WERI-Rb-1 (cell line): Measurements from ENCODE around the gene MIPOL1.

Experiments
- DNase-seq: peaks from one replicate; pipeline ENCODE4 v3.0.0-alpha.2; 2020
- H3K27ac ChIP-seq: fragments of 250-450 bp; sonication (Bioruptor Pico); 2 replicates; pipeline ENCODE4 v1.5.1; 2020; ENCODE audit warnings: mild to moderate bottlenecking, moderate library complexity
- H3K27me3 ChIP-seq: fragments of 250-450 bp; sonication (Bioruptor Pico); 2 replicates; pipeline ENCODE4 v1.5.1; 2021; ENCODE audit warnings: mild to moderate bottlenecking, low read depth, moderate library complexity; ENCODE audit not compliant: insufficient read depth, severe bottlenecking
- H3K36me3 ChIP-seq: fragments of 250-450 bp; sonication (Bioruptor Pico); 2 replicates; pipeline ENCODE4 v1.5.1; 2020; ENCODE audit warnings: mild to moderate bottlenecking, moderate library complexity
- H3K4me3 ChIP-seq: 2 replicates; pipeline ENCODE4 v1.5.1; 2011; ENCODE audit warnings: low read depth, mild to moderate bottlenecking, control low read depth, low read length
- H3K9me3 ChIP-seq: fragments of 250-450 bp; sonication (Bioruptor Pico); 2 replicates; pipeline ENCODE4 v1.5.1; 2021; ENCODE audit warnings: mild to moderate bottlenecking, moderate library complexity; ENCODE audit not compliant: severe bottlenecking
- CTCF ChIP-seq: IDR thresholded peaks from 2 replicates; pipeline ENCODE4 v1.5.1; 2011; ENCODE audit warnings: low read depth, mild to moderate bottlenecking, control low read depth, inconsistent platforms, low read length

MIPOL1 gene

GRCh38 chr14:37397941-37398215 lies 200.1 kb downstream of the MIPOL1 start:
- no peaks in the 10 kb centered on the region for H3K9me3 ChIP-seq
- no peaks in the 10 kb centered on the region for H3K36me3 ChIP-seq
- TF ChIP-seq CTCF, result no peak
- H3K4me3 ChIP-seq, result no peak overlapping the region
- no peaks in the 10 kb centered on the region for H3K27me3 ChIP-seq
- DNase-seq, result no peak
- H3K27ac ChIP-seq, result no peak overlapping the region

GRCh38 chr14:37399517-37399916 lies 201.8 kb downstream of the MIPOL1 start:
- no peaks in the 10 kb centered on the region for H3K9me3 ChIP-seq
- no peak for TF ChIP-seq CTCF

GRCh38 chr14:37401093-37401492 lies 203.4 kb downstream of the MIPOL1 start:
- no peak for DNase-seq
- no peak for TF ChIP-seq CTCF
- H3K27ac ChIP-seq, result no peak overlapping the region
- no peaks in the 10 kb centered on the region for H3K36me3 ChIP-seq
- no peaks in the 10 kb centered on the region for H3K27me3 ChIP-seq
- H3K4me3 ChIP-seq, result no peak overlapping the region
- no peaks in the 10 kb centered on the region for H3K9me3 ChIP-seq

More at GRCh38 chr14:37399517-37399916, 201.8 kb downstream of the MIPOL1 start:
- Histone ChIP-seq H3K27me3 (no peaks in the 10 kb centered on the region), H3K27ac (no peak overlapping the region), H3K36me3 (no peaks in the 10 kb centered on the region), H3K4me3 (no peak overlapping the region)
- no peak for DNase-seq

GRCh38 chr14:37403626-37404025 lies 205.9 kb downstream of the MIPOL1 start:
- H3K27ac ChIP-seq, result no peak overlapping the region
- no peak for TF ChIP-seq CTCF

GRCh38 chr14:37406095-37406494 lies 208.4 kb downstream of the MIPOL1 start:
- Histone ChIP-seq H3K9me3 (no peaks in the 10 kb centered on the region), H3K27ac (no peak overlapping the region), H3K36me3 (no peaks in the 10 kb centered on the region), H3K4me3 (no peak overlapping the region), H3K27me3 (no peaks in the 10 kb centered on the region)
- DNase-seq, result no peak
- TF ChIP-seq CTCF, result no peak

More at GRCh38 chr14:37403626-37404025, 205.9 kb downstream of the MIPOL1 start:
- no peak for DNase-seq
- no peaks in the 10 kb centered on the region for H3K9me3 ChIP-seq
- H3K36me3 ChIP-seq, result no peaks in the 10 kb centered on the region
- no peaks in the 10 kb centered on the region for H3K27me3 ChIP-seq
- H3K4me3 ChIP-seq, result no peak overlapping the region

GRCh38 chr14:37411079-37411735 lies 213.5 kb downstream of the MIPOL1 start:
- no peak for TF ChIP-seq CTCF
- no peak for DNase-seq
- no peaks in the 10 kb centered on the region for H3K36me3 ChIP-seq

More at GRCh38 chr14:37411079-37411735, 213.5 kb downstream of the MIPOL1 start:
- H3K4me3 ChIP-seq, result no peak overlapping the region
- no peak overlapping the region for H3K27ac ChIP-seq
- H3K9me3 ChIP-seq, result no peaks in the 10 kb centered on the region
- H3K27me3 ChIP-seq, result no peaks in the 10 kb centered on the region
